Rectal smooth muscle tissue (tissue), 1 donor: Measurements from ENCODE around the gene DICER1.
"Not testable (repeated sequence)": the region's sequence is repeated elsewhere in the genome, so short reads cannot be mapped to it uniquely, and the experiment has no call there.

Experiments
- H3K27ac ChIP-seq: one replicate; pipeline ENCODE4 v1.7.0; 2013; ENCODE audit warnings: low read depth, low read length, inconsistent platforms
- H3K27me3 ChIP-seq: one replicate; pipeline ENCODE4 v1.7.0; 2013; ENCODE audit warnings: low read length; ENCODE audit not compliant: control insufficient read depth, insufficient read depth
- H3K36me3 ChIP-seq: one replicate; pipeline ENCODE4 v1.7.0; 2013; ENCODE audit warnings: low read length; ENCODE audit not compliant: control insufficient read depth, insufficient read depth
- H3K4me1 ChIP-seq: one replicate; pipeline ENCODE4 v1.7.0; 2013; ENCODE audit warnings: low read length; ENCODE audit not compliant: control insufficient read depth, insufficient read depth
- H3K4me3 ChIP-seq: one replicate; pipeline ENCODE4 v1.7.0; 2013; ENCODE audit warnings: low read length
- H3K9ac ChIP-seq: one replicate; pipeline ENCODE4 v1.7.0; 2013; ENCODE audit warnings: low read length

The DICER1 gene

GRCh38 chr14:95157327-95158189 lies at the start of gene DICER1:
Gene DICER1 (minus strand): TSS chr14:95157529. CDS start chr14:95133458, 24,071 bp downstream.
- peaks cover 9% of the 10 kb centered on the region for H3K4me1 ChIP-seq
- H3K27ac ChIP-seq, result peak within 1 kb of the TSS; percentile 97
- H3K4me3 ChIP-seq, result peak within 1 kb of the TSS; percentile 86
- H3K9ac ChIP-seq, result peak within 1 kb of the TSS; percentile 81
- no peaks in the 10 kb centered on the region for H3K36me3 ChIP-seq
- H3K27me3 ChIP-seq, result no peaks in the 10 kb centered on the region

- Histone ChIP-seq H3K4me1 (no peaks in the 10 kb centered on the region), H3K9ac (no peak overlapping the region), H3K27me3 (no peaks in the 10 kb centered on the region), H3K36me3 (peaks cover 11% of the 10 kb centered on the region), H3K4me3 (no peak overlapping the region), H3K27ac (no peak overlapping the region)
Observed at GRCh38 chr14:95206534-95206933, 49.2 kb upstream of the DICER1 start.

GRCh38 chr14:95204705-95205104 lies 47.4 kb upstream of the DICER1 start:
- Histone ChIP-seq H3K27ac (no peak overlapping the region), H3K9ac (no peak overlapping the region), H3K4me3 (no peak overlapping the region), H3K4me1 (no peaks in the 10 kb centered on the region), H3K36me3 (peaks cover 11% of the 10 kb centered on the region), H3K27me3 (no peaks in the 10 kb centered on the region)

GRCh38 chr14:95201745-95202144 lies 44.4 kb upstream of the DICER1 start:
- H3K27me3 ChIP-seq, H3K4me1 ChIP-seq, H3K27ac ChIP-seq, H3K4me3 ChIP-seq, H3K9ac ChIP-seq, H3K36me3 ChIP-seq: not testable (repeated sequence)

- Histone ChIP-seq H3K4me3 (no peak overlapping the region), H3K36me3 (peaks cover 5% of the 10 kb centered on the region), H3K9ac (no peak overlapping the region), H3K27ac (no peak overlapping the region), H3K27me3 (no peaks in the 10 kb centered on the region), H3K4me1 (no peaks in the 10 kb centered on the region)
Observed at GRCh38 chr14:95200404-95200803, 43.1 kb upstream of the DICER1 start.

- Histone ChIP-seq H3K27me3 (no peaks in the 10 kb centered on the region), H3K4me3 (no peak overlapping the region), H3K4me1 (no peaks in the 10 kb centered on the region), H3K36me3 (peaks cover 5% of the 10 kb centered on the region), H3K9ac (no peak overlapping the region), H3K27ac (no peak overlapping the region)
Observed at GRCh38 chr14:95199298-95199983, 42.1 kb upstream of the DICER1 start.

- H3K4me3 ChIP-seq, result no peak overlapping the region
- H3K4me1 ChIP-seq, result no peaks in the 10 kb centered on the region
- H3K27me3 ChIP-seq, result no peaks in the 10 kb centered on the region
- H3K9ac ChIP-seq, result no peak overlapping the region
- no peak overlapping the region for H3K27ac ChIP-seq
- H3K36me3 ChIP-seq, result no peaks in the 10 kb centered on the region
Observed at GRCh38 chr14:95198320-95198719, 41.0 kb upstream of the DICER1 start.

GRCh38 chr14:95197551-95197950 lies 40.2 kb upstream of the DICER1 start:
- Histone ChIP-seq H3K4me1 (no peaks in the 10 kb centered on the region), H3K4me3 (no peak overlapping the region), H3K27me3 (no peaks in the 10 kb centered on the region)

GRCh38 chr14:95196826-95197545 lies 39.7 kb upstream of the DICER1 start:
- no peaks in the 10 kb centered on the region for H3K27me3 ChIP-seq
- no peak overlapping the region for H3K27ac ChIP-seq
- H3K4me3 ChIP-seq, result no peak overlapping the region
- H3K4me1 ChIP-seq, result no peaks in the 10 kb centered on the region
- H3K9ac ChIP-seq, result no peak overlapping the region
- H3K36me3 ChIP-seq, result no peaks in the 10 kb centered on the region

More at GRCh38 chr14:95197551-95197950, 40.2 kb upstream of the DICER1 start:
- Histone ChIP-seq H3K36me3 (no peaks in the 10 kb centered on the region), H3K9ac (no peak overlapping the region), H3K27ac (no peak overlapping the region)

- Histone ChIP-seq H3K27me3 (no peaks in the 10 kb centered on the region), H3K4me1 (no peaks in the 10 kb centered on the region), H3K4me3 (no peak overlapping the region), H3K9ac (no peak overlapping the region), H3K27ac (no peak overlapping the region), H3K36me3 (no peaks in the 10 kb centered on the region)
Observed at GRCh38 chr14:95196268-95196667, 38.9 kb upstream of the DICER1 start.

GRCh38 chr14:95195031-95195430 lies 37.7 kb upstream of the DICER1 start:
- Histone ChIP-seq H3K4me1 (no peaks in the 10 kb centered on the region), H3K9ac (no peak overlapping the region), H3K4me3 (no peak overlapping the region), H3K36me3 (no peaks in the 10 kb centered on the region), H3K27ac (no peak overlapping the region), H3K27me3 (no peaks in the 10 kb centered on the region)

- no peak overlapping the region for H3K27ac ChIP-seq
- H3K4me3 ChIP-seq, result no peak overlapping the region
- H3K4me1 ChIP-seq, result no peaks in the 10 kb centered on the region
- H3K36me3 ChIP-seq, result no peaks in the 10 kb centered on the region
- H3K9ac ChIP-seq, result no peak overlapping the region
- H3K27me3 ChIP-seq, result no peaks in the 10 kb centered on the region
Observed at GRCh38 chr14:95193081-95193480, 35.8 kb upstream of the DICER1 start.
